ENCODE measurements around the gene CATSPERD. TPM values are rescaled to one million over a fixed set of nuclear protein-coding genes. Genes with fewer than 3 reads are reported as not detected.

Gene CATSPERD
- total and polyA plus RNA-seq, 2 of the 4 experiments (the other 2 are of a cell fraction): not detected

- H3K4me2 ChIP-seq (ENCODE audit: low read depth, low read length): no peak overlapping the region
- no peak overlapping the region for H2AFZ ChIP-seq (replicated peaks; ENCODE audit: low read length, poor library complexity)
- no peak overlapping the region for H3K27ac ChIP-seq (ENCODE audit: insufficient read depth, low read length)
- DNase-seq: no peak
- H4K5ac ChIP-seq (ENCODE audit: low read depth, low read length): no peak overlapping the region
- H3K14ac ChIP-seq (replicated peaks; ENCODE audit: low read depth, low read length): no peak overlapping the region
- H2BK5ac ChIP-seq (ENCODE audit: low read depth, low read length, poor library complexity, severe bottlenecking): no peak overlapping the region
- H3K36me3 ChIP-seq (ENCODE audit: control insufficient read depth, insufficient read depth, low read length): peaks cover 20% of the 10 kb centered on the region
- H3K18ac ChIP-seq (ENCODE audit: low read depth, low read length): no peak overlapping the region
- H3K9me3 ChIP-seq (ENCODE audit: control insufficient read depth, insufficient read depth, low read length): no peaks in the 10 kb centered on the region
- H3K4me1 ChIP-seq (ENCODE audit: control insufficient read depth, insufficient read depth, low read length): no peaks in the 10 kb centered on the region
- TF ChIP-seq ELK1 (IDR thresholded peaks at IDR 0.05; ENCODE audit: borderline replicate concordance, low read depth, low read length): no peak
- no peak for TF ChIP-seq FOS (IDR thresholded peaks at IDR 0.05; ENCODE audit: low read depth, low read length)
- TF ChIP-seq CHD1 (IDR thresholded peaks at IDR 0.05; ENCODE audit: low read depth, low read length): no peak
- no peak for TF ChIP-seq SMC3 (IDR thresholded peaks at IDR 0.05; ENCODE audit: low read depth, low read length)
- TF ChIP-seq BHLHE40 (IDR thresholded peaks at IDR 0.05; ENCODE audit: low read depth, low read length): no peak
- TF ChIP-seq POLR2A (IDR thresholded peaks at IDR 0.05; ENCODE audit: low read depth, low read length): no peak
- peaks cover 3 to 9% of the 10 kb centered on the region in 2 experiments; a peak in 1 of 4 replicates for H3K79me1 ChIP-seq (ENCODE audit: low read depth in 1 of 2, low read length in 2 of 2)
- no peak overlapping the region for H3K4ac ChIP-seq (ENCODE audit: low read depth, low read length)
- POLR2A ChIA-PET (ENCODE audit: unreplicated experiment): no interaction called here
- H3K27me3 ChIP-seq (ENCODE audit: control insufficient read depth, insufficient read depth, low read length): no peaks in the 10 kb centered on the region
- H2AK5ac ChIP-seq (ENCODE audit: low read depth, low read length): no peak overlapping the region
- H3K23ac ChIP-seq (ENCODE audit: low read depth, low read length): no peak overlapping the region
- ATAC-seq (ENCODE audit: low read depth): no peak
- CTCF ChIA-PET: no interaction called here
- BruUV-seq (replicated peaks): no TSS peak
- dilution Hi-C loops (cut with HindIII; ENCODE audit: low sequenced_read_pairs, unreplicated experiment) (no loop called here), in situ Hi-C loops (cut with MboI; ENCODE audit: low sequenced_read_pairs) (no loop called here), intact Hi-C loops (cut with micrococcal nuclease) (no loop called here)
- no peak overlapping the region for H4K91ac ChIP-seq (ENCODE audit: insufficient read depth, low read depth, low read length)
- H2AK9ac ChIP-seq (replicated peaks; ENCODE audit: low read depth, low read length, poor library complexity): no peak overlapping the region
- no peak overlapping the region for H3K56ac ChIP-seq (ENCODE audit: extremely low read depth, insufficient read depth, low read length)
- peaks cover 6% of the 10 kb centered on the region; the same call in 1 of the 2 replicates for H4K20me1 ChIP-seq (ENCODE audit: insufficient read depth, low read length)
- H3K4me3 ChIP-seq (ENCODE audit: insufficient read depth, low read depth, low read length): no peak overlapping the region
- H2BK120ac ChIP-seq (ENCODE audit: low read depth, low read length): no peak overlapping the region
- no peak overlapping the region for H2BK15ac ChIP-seq (ENCODE audit: low read depth, low read length)
- 100% methylated on average over 1 of the region's 1 CpG for WGBS, 2 experiments (ENCODE audit: extremely low coverage in 2 of 2, insufficient read length in 1 of 2)
- no peak overlapping the region for H2BK20ac ChIP-seq (ENCODE audit: low read depth, low read length)
- H4K8ac ChIP-seq (ENCODE audit: low read depth in 2 of 2, low read length in 2 of 2): no peak overlapping the region
- no peak overlapping the region for H3K9ac ChIP-seq (ENCODE audit: low read depth, low read length)
- H3K9me1 ChIP-seq (ENCODE audit: insufficient read depth, low read length): peaks cover 7% of the 10 kb centered on the region; the same call in 1 of the 2 replicates
Observed at GRCh38 chr19:5673752-5674151, 46.7 kb upstream of the CATSPERD start.
